AG08395 (cell line): Measurements from ENCODE around the gene COL5A2.
A peak's percentile ranks its signal among the peaks of the same experiment; 100 is the strongest.

Source experiments
- DNase-seq: peaks from one replicate; pipeline ENCODE4 v3.0.0; 2012; ENCODE audit warnings: mixed read lengths, low spot score

The COL5A2 gene

GRCh38 chr2:189179570-189179950, at the start of gene COL5A2:
Gene COL5A2, minus strand, starts transcription at chr2:189179761. Its CDS starts 157 bp downstream, at chr2:189179604.
- peak; percentile 78 for DNase-seq

GRCh38 chr2:189226017-189226416, 46.5 kb upstream of the COL5A2 start:
- no peak for DNase-seq

GRCh38 chr2:189225032-189225431, 45.5 kb upstream of the COL5A2 start:
- DNase-seq = no peak

GRCh38 chr2:189222468-189223105, 43.0 kb upstream of the COL5A2 start:
- DNase-seq = no peak

GRCh38 chr2:189221811-189222467, 42.4 kb upstream of the COL5A2 start:
- no peak for DNase-seq

DNA sequence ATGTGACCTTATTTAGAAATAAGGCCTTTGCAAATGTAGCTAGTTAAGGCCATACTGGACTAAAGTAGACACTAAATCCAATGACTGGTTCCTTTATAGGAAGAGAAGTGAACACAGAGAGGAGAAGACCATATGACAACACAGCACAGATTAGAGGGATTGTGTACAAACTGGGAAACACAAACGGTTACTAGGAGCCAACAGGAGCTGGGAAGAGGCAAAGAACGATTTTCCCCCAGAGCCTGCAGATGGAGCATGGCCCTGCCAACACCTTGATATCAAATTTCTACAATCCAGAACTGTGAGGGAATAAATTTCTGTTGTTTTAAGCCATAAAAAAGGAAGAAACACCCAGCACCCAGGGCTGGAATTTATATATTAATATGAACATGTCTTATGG, 38.7 kb upstream of the COL5A2 start:
- DNase-seq = no peak

DNA sequence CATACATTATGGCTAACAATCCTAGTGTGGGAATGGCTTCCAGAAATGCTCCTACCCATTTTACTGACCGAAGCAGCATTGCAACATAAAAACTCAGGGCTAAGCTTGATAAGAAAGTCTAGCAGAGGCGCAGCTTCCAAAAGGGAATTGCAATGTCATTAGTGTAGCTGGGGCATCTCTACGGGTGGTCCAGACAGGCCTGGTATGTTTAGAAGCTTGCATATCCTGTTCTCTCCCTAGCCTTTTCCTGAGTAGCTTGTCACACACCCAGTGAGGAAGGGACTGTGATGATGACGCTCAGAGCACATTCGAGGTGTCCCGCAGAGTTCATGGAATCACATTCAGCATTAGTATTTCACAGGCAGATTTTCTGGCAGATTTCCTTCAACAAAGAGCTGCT, 38.0 kb upstream of the COL5A2 start:
- no peak for DNase-seq

GRCh38 chr2:189217051-189217450, 37.5 kb upstream of the COL5A2 start:
- no peak for DNase-seq

DNA sequence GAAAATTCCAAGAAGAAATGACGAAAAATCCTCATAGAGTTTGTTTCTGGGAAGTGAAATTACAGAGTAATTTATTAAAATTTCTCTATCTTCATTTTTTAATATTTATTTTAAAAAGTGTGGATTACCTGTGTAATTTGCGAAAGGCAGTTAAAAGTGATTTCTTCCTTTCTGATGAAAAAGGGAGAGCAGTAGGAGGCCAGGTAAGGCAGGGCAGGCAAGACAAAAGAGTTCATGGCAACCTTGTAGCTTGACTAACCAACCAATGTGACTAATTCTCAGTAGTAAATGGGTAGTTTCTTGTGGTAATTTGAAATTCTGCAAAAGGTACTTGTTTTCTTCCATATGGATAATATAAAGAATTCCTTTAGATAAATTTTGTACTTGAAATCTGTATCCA, 34.9 kb upstream of the COL5A2 start:
- no peak for DNase-seq

DNA sequence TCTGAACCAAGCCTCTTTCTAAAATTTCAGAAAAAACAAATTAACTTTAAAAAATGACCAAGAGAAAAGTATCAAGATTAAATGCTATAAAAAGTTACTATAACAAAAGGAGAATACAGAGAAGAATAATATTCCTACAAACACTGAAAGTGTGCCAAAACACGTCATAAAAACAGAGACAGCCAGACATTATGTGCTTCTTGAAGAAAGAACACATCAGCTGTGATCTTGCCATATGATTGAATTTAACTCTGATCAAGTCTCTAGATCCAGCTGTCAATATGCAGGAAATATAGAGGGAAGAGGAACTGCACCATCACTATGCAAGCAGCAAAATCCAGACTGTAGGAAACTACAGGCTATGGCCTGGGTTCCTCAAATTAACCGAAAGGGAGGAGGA, 33.7 kb upstream of the COL5A2 start:
- DNase-seq = no peak

GRCh38 chr2:189210250-189211087, 30.9 kb upstream of the COL5A2 start:
- peak; percentile 81 for DNase-seq

GRCh38 chr2:189208254-189208653, 28.7 kb upstream of the COL5A2 start:
- no peak for DNase-seq

DNA sequence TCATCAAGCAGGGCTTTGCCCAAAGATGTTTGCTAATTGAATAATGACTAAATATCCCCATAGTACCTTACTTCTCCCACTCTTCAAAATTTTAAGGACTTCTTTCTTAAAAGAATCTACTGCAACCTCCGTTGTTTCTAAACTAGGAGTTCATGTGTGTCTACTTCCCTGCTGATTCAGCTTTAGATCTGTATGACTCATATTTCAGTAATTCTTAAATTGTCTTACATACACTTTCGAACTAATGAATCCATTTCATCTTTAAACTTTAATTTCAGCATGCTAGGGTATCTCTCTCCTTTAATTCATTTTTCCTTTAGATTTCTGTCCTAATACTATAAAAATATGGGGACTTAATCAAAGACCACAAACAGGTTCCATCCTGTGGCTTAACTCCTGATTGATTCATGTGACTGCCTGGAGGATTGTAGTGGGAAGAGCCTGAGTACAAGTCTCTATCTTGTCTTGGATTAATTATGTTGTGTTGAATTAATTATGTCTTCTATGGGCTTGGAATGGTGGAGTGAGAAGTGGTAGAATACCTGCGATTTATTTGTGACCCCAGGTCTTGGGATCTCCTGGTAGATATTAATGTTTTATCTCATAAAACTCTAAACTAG, 24.9 kb upstream of the COL5A2 start:
- DNase-seq = peak; percentile 45

DNA sequence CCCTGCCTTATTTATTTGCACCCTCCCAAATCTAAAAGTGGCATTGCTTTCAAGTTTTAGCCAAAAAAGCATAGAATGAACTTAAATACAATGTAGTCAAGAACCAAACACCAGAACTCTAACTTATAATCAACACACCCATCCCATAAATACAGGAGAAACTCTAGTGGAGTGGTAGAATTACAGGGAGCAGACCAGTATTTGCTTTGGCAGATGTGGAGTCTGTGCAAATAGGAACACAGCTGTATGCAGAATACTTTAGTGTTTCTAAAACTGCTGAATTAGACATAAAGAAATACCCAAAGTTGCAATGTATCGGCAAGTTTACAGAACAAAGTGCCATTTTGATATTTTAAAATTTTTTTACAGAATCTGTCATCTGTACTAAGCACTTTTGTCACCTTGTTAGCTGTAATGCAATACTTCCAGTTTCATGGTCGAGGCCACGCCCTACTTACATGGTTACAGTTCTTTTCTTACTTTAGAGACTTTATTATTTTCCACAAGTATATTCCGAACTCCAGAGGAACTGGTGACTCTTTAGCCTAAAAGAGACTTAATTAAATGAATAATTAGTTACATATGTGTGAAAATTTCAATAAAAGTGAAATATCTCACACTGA, 23.7 kb upstream of the COL5A2 start:
- no peak for DNase-seq

DNA sequence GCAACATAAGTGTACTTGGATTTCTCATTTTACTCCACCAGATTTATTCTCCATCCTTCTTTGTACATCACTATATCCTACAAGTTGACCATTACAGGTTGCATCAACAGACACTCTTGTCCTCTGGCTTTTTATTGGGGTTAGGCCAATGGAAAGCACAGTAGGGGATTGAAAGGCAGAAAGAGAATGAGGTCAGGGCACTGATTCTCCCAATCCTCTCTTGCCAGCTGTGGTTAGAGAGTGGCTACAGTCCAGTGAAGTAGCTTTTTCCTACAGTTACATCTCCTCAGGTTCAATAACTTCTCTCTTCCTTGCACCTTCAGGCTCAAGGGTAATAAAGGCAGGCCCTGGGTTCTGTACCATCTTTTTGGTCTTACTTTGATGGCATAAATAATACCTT, 20.2 kb upstream of the COL5A2 start:
- no peak for DNase-seq

DNA sequence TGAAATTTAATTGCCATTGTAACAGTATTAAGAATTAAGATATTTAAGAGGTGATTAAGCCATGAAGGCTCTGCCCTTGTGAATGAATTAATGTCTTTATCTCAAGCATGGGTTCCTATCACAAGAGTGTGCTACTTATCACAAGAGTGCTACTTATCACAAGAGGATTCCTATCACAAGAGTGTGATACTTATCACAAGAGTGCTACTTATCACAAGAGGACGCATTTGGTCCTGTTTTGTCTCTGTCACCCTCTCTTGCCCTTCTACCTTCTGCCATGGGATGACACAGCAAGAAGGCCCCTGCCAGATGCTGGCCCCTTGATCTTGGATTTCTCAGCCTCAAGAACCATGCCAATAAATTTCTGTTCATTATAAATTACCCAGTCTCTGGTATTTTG, 13.2 kb upstream of the COL5A2 start:
- DNase-seq = no peak

DNA sequence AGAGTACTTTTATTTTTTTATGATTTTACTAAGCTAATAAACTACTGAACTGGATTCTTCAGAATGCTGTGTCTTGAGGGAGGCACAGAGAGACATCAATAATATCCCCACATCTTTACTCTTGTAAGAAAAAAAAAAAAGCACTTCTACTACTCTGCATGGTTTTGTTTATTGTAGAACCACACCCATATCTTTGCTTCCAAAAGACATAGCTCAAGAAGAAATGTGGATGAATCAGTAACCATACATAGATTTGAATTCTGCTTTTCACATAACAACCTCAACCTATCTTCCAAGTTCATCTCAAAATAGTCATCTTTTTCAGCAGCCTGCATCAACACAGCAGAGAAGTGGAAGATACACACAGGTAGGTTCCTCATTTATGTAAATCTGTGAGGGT, 12.2 kb upstream of the COL5A2 start:
- DNase-seq = peak; percentile 55

- DNase-seq = no peak
These were observed 11.1 kb upstream of the COL5A2 start for GRCh38 chr2:189190685-189191084.

GRCh38 chr2:189188115-189188805, 8.7 kb upstream of the COL5A2 start:
- DNase-seq = no peak

DNA sequence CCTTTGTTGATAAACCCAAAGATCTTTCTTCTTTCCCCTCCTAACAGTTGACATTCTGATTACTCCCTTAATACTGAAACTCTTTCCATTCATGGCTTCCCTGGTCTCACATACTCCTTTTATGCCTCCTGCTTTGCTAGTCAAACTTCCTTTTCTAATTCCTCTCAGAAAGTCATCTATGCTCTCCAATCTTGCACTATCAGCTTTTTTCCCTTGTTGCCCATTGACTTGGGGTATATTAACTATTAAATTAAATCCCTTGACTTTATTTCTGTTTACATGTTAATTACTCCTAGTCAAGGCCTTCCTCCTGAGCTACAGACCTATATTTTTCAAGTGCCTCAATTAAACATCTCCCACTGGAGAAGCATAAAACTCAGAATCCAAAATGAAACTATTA, 3.6 kb upstream of the COL5A2 start:
- no peak for DNase-seq

- no peak for DNase-seq
These were observed 2.1 kb upstream of the COL5A2 start for GRCh38 chr2:189181706-189182105.
